B cell (primary cell): ENCODE data around the gene MSL1. TPM values are rescaled to one million over a fixed set of nuclear protein-coding genes. Genes with fewer than 3 reads are reported as not detected.
A peak's percentile ranks its signal among the peaks of the same experiment; 100 is the strongest.

ENCODE experiments used
- ATAC-seq: fragments of 200-7000 bp; cut with Tn5 transposase; one replicate; pipeline ENCODE4 v1.10.0; 2021; ENCODE audit warnings: low read depth, mild to moderate bottlenecking, moderate number of reproducible peaks, moderate library complexity
- CTCF ChIA-PET: fragments of 350-600 bp; sonication (Branson Sonifier 250); formaldehyde crosslinking; loops from one replicate; lab custom pipeline; 2021; ENCODE audit warnings: antibody characterized with exemption, inconsistent platforms; lab: Charles Lee
- POLR2A ChIA-PET: fragments of 350-600 bp; sonication (Branson Sonifier 250); formaldehyde crosslinking; loops from one replicate; lab custom pipeline; 2021; ENCODE audit warnings: antibody characterized with exemption; lab: Charles Lee
- DNase-seq: peaks from one replicate; pipeline ENCODE4 v3.0.0; 2013
- H2AFZ ChIP-seq: 2 replicates; pipeline ENCODE4 v1.6.1; 2012; ENCODE audit warnings: mild to moderate bottlenecking, low read depth, low read length; ENCODE audit not compliant: insufficient read depth, poor library complexity, severe bottlenecking
- H3K27ac ChIP-seq, 2 donors: 1 replicate in 1 of 2; 2 replicates in 1 of 2; pipeline ENCODE4 v1.5.1; 2012 to 2013; ENCODE audit warnings: low read length in 2 of 2, mild to moderate bottlenecking in 2 of 2, moderate library complexity in 1 of 2
- H3K27me3 ChIP-seq, 4 experiments: fragments of 200-600 bp in 1 of 4; sonication (generic) in 1 of 4; replicated peaks in 1 of 4; 1 replicate in 2 of 4; 2 replicates in 2 of 4; pipeline versions ENCODE4 v1.6.1 to v1.7.0; 2013 to 2016; ENCODE audit warnings: low read length in 3 of 4, mild to moderate bottlenecking in 2 of 4, mixed read lengths in 1 of 4, moderate library complexity in 1 of 4; ENCODE audit not compliant: insufficient read depth in 4 of 4, control insufficient read depth in 3 of 4; ENCODE audit errors: control extremely low read depth in 1 of 4
- H3K36me3 ChIP-seq, 2 experiments: replicated peaks in 1 of 2; 1 replicate in 1 of 2; 2 replicates in 1 of 2; pipeline versions ENCODE4 v1.6.1 to v1.7.1; 2013; ENCODE audit warnings: low read length in 1 of 2; ENCODE audit not compliant: insufficient read depth in 2 of 2, control insufficient read depth in 1 of 2; ENCODE audit errors: control extremely low read depth in 1 of 2, extremely low read depth in 1 of 2
- H3K4me1 ChIP-seq, 2 donors: fragments of 200-600 bp in 1 of 2; sonication (generic) in 1 of 2; 1 replicate in 1 of 2; 2 replicates in 1 of 2; pipeline versions ENCODE4 v1.5.1 to v1.6.1; 2013 to 2017; ENCODE audit warnings: low read length in 2 of 2; ENCODE audit not compliant: control insufficient read depth in 2 of 2, insufficient read depth in 2 of 2
- H3K4me2 ChIP-seq: replicated peaks from 2 replicates; pipeline ENCODE3; 2012; ENCODE audit warnings: mild to moderate bottlenecking, low read depth, low read length; ENCODE audit not compliant: poor library complexity, severe bottlenecking
- H3K4me3 ChIP-seq, 5 experiments: fragments of 200-600 bp in 1 of 5; sonication (generic) in 1 of 5; 1 replicate in 3 of 5; 2 replicates in 2 of 5; pipeline versions ENCODE4 v1.5.1 to v1.7.0; 2011 to 2016; ENCODE audit warnings: low read length in 4 of 5, mild to moderate bottlenecking in 4 of 5, low read depth in 2 of 5, control low read depth in 1 of 5, moderate library complexity in 1 of 5; ENCODE audit not compliant: insufficient read depth in 1 of 5; ENCODE audit errors: control extremely low read depth in 1 of 5, extremely low read depth in 1 of 5
- H3K79me2 ChIP-seq: fragments of 200-600 bp; sonication (generic); one replicate; pipeline ENCODE4 v1.6.0; 2016; ENCODE audit warnings: low read length; ENCODE audit not compliant: control insufficient read depth, insufficient read depth
- H3K9ac ChIP-seq: fragments of 200-600 bp; sonication (generic); 2 replicates; pipeline ENCODE4 v1.6.1; 2017; ENCODE audit warnings: mild to moderate bottlenecking, low read length, moderate library complexity
- H3K9me3 ChIP-seq, 3 donors: one replicate each; pipeline versions ENCODE4 v1.6.1 to v1.7.1; 2013; ENCODE audit warnings: low read length in 2 of 3; ENCODE audit not compliant: control insufficient read depth in 2 of 3, insufficient read depth in 1 of 3; ENCODE audit errors: control extremely low read depth in 1 of 3
- H4K20me1 ChIP-seq: 2 replicates; pipeline ENCODE4 v1.6.0; 2012; ENCODE audit warnings: mild to moderate bottlenecking, low read length; ENCODE audit not compliant: insufficient read depth, control insufficient read depth, poor library complexity, severe bottlenecking
- H3K27ac Mint-ChIP-seq: one replicate; pipeline ENCODE4 v1.8.0; 2021; ENCODE audit warnings: mixed read lengths
- H3K27me3 Mint-ChIP-seq: one replicate; pipeline ENCODE4 v1.8.0; 2021; ENCODE audit warnings: mixed read lengths
- H3K4me1 Mint-ChIP-seq: one replicate; pipeline ENCODE4 v1.8.0; 2021; ENCODE audit warnings: mixed read lengths
- H3K4me3 Mint-ChIP-seq: one replicate; pipeline ENCODE4 v1.8.0; 2021; ENCODE audit warnings: mixed read lengths
- H3K9me3 Mint-ChIP-seq: one replicate; pipeline ENCODE4 v1.8.0; 2022; ENCODE audit warnings: mixed read lengths; ENCODE audit not compliant: insufficient read depth
- EZH2 ChIP-seq: IDR thresholded peaks from 2 replicates; pipeline ENCODE4 v1.6.1; 2012; ENCODE audit warnings: borderline replicate concordance, low read depth, mild to moderate bottlenecking, moderate library complexity, low read length; ENCODE audit not compliant: insufficient read depth, poor library complexity, severe bottlenecking
- WGBS: methylation state at CpG from one replicate; pipeline ENCODE4 v1.1.5; 2013; ENCODE audit warnings: missing lambda C conversion rate; ENCODE audit not compliant: insufficient coverage; 5-methylcytosine and 5-hydroxymethylcytosine counted together
- intact Hi-C: fragments of 100-400 bp; cut with micrococcal nuclease; formaldehyde crosslinking; loops from one replicate; pipeline ENCODE4 v1.10.0; 2022
- polyA plus RNA-seq: library from polyadenylated mRNA; depleted of rRNA; stranded (reverse); fragments of >200 nt; gene quantifications from 2 replicates; pipeline ENCODE4 v1.2.3, GENCODE V29; 2012
- total RNA-seq, 2 donors: library from RNA; stranded (reverse); fragments of 120-200 nt in 1 of 2; gene quantifications; 1 replicate in 1 of 2; 2 replicates in 1 of 2; pipeline versions ENCODE4 v1.2.3 to v1.2.4, GENCODE V29; 2013 to 2022
- TF ChIP-seq, protein P1 (sequence below): fragments of 200-600 bp; IDR thresholded peaks from one replicate; pipeline ENCODE4 v1.8.0; 2022; ENCODE audit warnings: antibody characterized with exemption, mild to moderate bottlenecking

Gene MSL1
- total and polyA plus RNA-seq, 2 donors (not counting 1 experiment from before 2014, with no cell fraction given), result 80.1 to 129 TPM

DNA sequence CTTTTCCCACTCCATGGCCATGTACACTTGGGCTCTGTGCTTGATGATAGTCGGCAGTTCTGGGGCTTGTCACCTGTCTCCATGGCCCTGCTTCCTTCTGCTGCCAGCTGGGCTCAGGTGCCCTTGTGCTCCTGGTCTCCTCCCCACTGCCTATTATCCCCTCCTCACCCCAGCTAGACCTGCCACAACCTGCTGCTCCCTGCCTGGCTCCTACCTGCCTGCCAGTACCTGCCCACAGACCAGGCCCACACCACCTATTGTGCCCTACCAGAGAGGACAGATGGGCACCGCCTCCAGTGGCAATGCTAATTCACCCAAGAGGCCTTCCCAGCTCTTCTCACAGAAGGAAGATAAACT is 55.0 kb downstream of the MSL1 start:
- Mint-ChIP-seq H3K9me3 (no peaks in the 10 kb centered on the region), H3K27me3 (no peaks in the 10 kb centered on the region), H3K4me3 (peak overlapping the region; percentile 77), H3K27ac (no peak overlapping the region), H3K4me1 (peaks cover 11% of the 10 kb centered on the region)
- ATAC-seq (no peak), DNase-seq (no peak)
- H3K27me3 ChIP-seq, result peaks cover 0 to 7% (median 2%) of the 10 kb centered on the region in 4 experiments
- no peak for TF ChIP-seq EZH2
- TF ChIP-seq, protein P1, sequence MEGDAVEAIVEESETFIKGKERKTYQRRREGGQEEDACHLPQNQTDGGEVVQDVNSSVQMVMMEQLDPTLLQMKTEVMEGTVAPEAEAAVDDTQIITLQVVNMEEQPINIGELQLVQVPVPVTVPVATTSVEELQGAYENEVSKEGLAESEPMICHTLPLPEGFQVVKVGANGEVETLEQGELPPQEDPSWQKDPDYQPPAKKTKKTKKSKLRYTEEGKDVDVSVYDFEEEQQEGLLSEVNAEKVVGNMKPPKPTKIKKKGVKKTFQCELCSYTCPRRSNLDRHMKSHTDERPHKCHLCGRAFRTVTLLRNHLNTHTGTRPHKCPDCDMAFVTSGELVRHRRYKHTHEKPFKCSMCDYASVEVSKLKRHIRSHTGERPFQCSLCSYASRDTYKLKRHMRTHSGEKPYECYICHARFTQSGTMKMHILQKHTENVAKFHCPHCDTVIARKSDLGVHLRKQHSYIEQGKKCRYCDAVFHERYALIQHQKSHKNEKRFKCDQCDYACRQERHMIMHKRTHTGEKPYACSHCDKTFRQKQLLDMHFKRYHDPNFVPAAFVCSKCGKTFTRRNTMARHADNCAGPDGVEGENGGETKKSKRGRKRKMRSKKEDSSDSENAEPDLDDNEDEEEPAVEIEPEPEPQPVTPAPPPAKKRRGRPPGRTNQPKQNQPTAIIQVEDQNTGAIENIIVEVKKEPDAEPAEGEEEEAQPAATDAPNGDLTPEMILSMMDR, result no peak
- no peak overlapping the region for H3K27ac ChIP-seq
- H2AFZ ChIP-seq, result no peak overlapping the region
- peak overlapping the region; percentile 100 for H3K4me2 ChIP-seq
- 75% methylated on average over 1 of the region's 2 CpGs for WGBS
- ChIA-PET POLR2A (no interaction called here), CTCF (interaction anchor here (0.8 to 4.7 kb wide), 5 partner anchors 8 to 101 kb away, joined by 3 to 30 read pairs (median 4); partner anchors contain the start of gene WIPF2)
- H3K79me2 ChIP-seq, result peaks cover 5% of the 10 kb centered on the region
- peak overlapping the region in 1 of 5 experiments; percentile 22 for H3K4me3 ChIP-seq
- intact Hi-C loops, result loop anchor here (1.0 to 2.0 kb wide), 4 partner anchors 15 to 63 kb away; partner anchors contain the start of gene CASC3
- peaks cover 17% of the 10 kb centered on the region in 2 donors for H3K4me1 ChIP-seq
- no peak overlapping the region for H3K9ac ChIP-seq
- H3K36me3 ChIP-seq, result peaks cover 0 to 16% of the 10 kb centered on the region in 2 experiments
- no peaks in the 10 kb centered on the region for H3K9me3 ChIP-seq
- peaks cover 11% of the 10 kb centered on the region for H4K20me1 ChIP-seq

DNA sequence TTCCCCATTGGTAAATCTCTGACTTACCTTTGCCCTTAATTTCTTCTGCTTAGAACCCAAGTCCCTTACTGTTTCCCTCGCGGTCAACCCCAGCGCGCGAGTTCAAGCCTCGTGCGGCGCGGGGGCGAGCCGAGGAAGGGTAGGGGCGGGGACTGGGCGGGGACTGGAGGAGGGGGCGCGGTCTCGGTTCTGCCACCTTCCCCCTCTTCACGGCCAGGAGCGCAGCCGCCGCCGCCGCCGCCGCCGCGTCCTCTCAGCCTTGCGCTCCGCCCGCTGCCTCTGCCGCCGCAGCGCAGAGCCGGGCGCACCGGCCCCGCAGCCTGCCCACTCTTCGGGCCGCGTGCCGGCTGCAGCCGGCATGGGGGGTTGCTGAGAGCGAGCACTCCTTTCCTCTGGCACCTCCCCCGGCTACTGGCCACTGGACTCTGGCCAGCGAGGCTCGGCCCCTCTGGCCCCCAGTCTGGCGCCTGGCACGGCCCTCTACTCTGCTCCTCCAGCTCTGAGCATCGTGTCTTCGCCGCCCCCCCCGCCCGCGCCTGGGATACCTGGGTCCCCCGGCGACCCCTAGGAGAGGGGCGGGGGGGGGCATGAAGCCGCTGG is 55.6 kb downstream of the MSL1 start, which contains the start of gene RAPGEFL1:
TSS of gene RAPGEFL1 (plus strand) at position 196 of the 600 bp plus-strand sequence. CDS start at position 588, 392 bp downstream.
- ChIA-PET CTCF (interaction anchor here (0.8 to 3.5 kb wide), 6 partner anchors 8 to 150 kb away, joined by 3 to 17 read pairs (median 4); partner anchors contain the start of gene WIPF2), POLR2A (interaction anchor here (0.6 kb wide), 1 partner anchor 47 kb away, joined by 4 read pairs; no protein-coding TSS in a partner anchor)
- H3K4me3 ChIP-seq, result peak within 1 kb of the TSS in 4 of 5 experiments; percentile 42 to 66 (median 59)
- H2AFZ ChIP-seq, result peak within 1 kb of the TSS; percentile 63
- no peaks in the 10 kb centered on the region for H3K27me3 Mint-ChIP-seq
- intact Hi-C loops, result loop anchor here (1.0 to 2.0 kb wide), 4 partner anchors 14 to 64 kb away; partner anchors contain the start of gene CASC3
- H3K9ac ChIP-seq, result peak within 1 kb of the TSS; percentile 66
- peak within 1 kb of the TSS; percentile 77 for H3K4me3 Mint-ChIP-seq
- DNase-seq (peak; percentile 88), ATAC-seq (peak; percentile 99)
- TF ChIP-seq EZH2, result no peak
- TF ChIP-seq, protein P1, result no peak
- peak within 1 kb of the TSS; percentile 100 for H3K4me2 ChIP-seq
- no peaks in the 10 kb centered on the region for H3K9me3 Mint-ChIP-seq
- 0% methylated on average over 51 of the region's 57 CpGs for WGBS
- no peaks in the 10 kb centered on the region for H3K9me3 ChIP-seq
- H4K20me1 ChIP-seq, result peaks cover 11% of the 10 kb centered on the region
- no peak within 1 kb of the TSS for H3K27ac ChIP-seq
- no peak within 1 kb of the TSS for H3K27ac Mint-ChIP-seq
- peaks cover 17% of the 10 kb centered on the region in 2 donors for H3K4me1 ChIP-seq
- peaks cover 11% of the 10 kb centered on the region for H3K4me1 Mint-ChIP-seq
- peaks cover 0 to 10% of the 10 kb centered on the region in 2 experiments for H3K36me3 ChIP-seq
- H3K27me3 ChIP-seq, result peaks cover 0 to 7% (median 2%) of the 10 kb centered on the region in 4 experiments
- peaks cover 5% of the 10 kb centered on the region for H3K79me2 ChIP-seq
